ENCODE measurements around the gene ECSCR.
"Not testable (repeated sequence)": the region's sequence is repeated elsewhere in the genome, so short reads cannot be mapped to it uniquely, and the experiment has no call there.

ECSCR gene

GRCh38 chr5:139482890-139483208, 20.3 kb upstream of the ECSCR start:
- not testable (repeated sequence) for H3K9me3 ChIP-seq (ENCODE audit: low read length); H3K27me3 ChIP-seq (ENCODE audit: control insufficient read depth in 1 of 2, insufficient read depth in 2 of 2, low read length in 2 of 2); H3K9ac ChIP-seq (ENCODE audit: low read length); H3K27ac ChIP-seq (ENCODE audit: low read depth, low read length); H3K36me3 ChIP-seq (ENCODE audit: insufficient read depth, low read length); H3K4me3 ChIP-seq (ENCODE audit: low read depth in 1 of 2, low read length in 2 of 2)
- peaks cover 19% of the 10 kb centered on the region for H3K4me1 ChIP-seq (ENCODE audit: insufficient read depth, low read length)

GRCh38 chr5:139482050-139482889, 19.7 kb upstream of the ECSCR start, which contains the start of gene STING1:
STING1 (minus strand) TSS chr5:139482758; CDS start chr5:139481704, 1,054 bp downstream.
- Histone ChIP-seq H3K27ac (ENCODE audit: low read depth, low read length) (peak within 1 kb of the TSS; percentile 88), H3K9me3 (ENCODE audit: low read length) (no peaks in the 10 kb centered on the region), H3K4me1 (ENCODE audit: insufficient read depth, low read length) (peaks cover 19% of the 10 kb centered on the region), H3K4me3 (ENCODE audit: low read depth in 1 of 2, low read length in 2 of 2) (peak within 1 kb of the TSS; percentile 20 to 67), H3K36me3 (ENCODE audit: insufficient read depth, low read length) (peaks cover 10% of the 10 kb centered on the region), H3K27me3 (ENCODE audit: control insufficient read depth in 1 of 2, insufficient read depth in 2 of 2, low read length in 2 of 2) (no peaks in the 10 kb centered on the region), H3K9ac (ENCODE audit: low read length) (peak within 1 kb of the TSS; percentile 44)

DNA sequence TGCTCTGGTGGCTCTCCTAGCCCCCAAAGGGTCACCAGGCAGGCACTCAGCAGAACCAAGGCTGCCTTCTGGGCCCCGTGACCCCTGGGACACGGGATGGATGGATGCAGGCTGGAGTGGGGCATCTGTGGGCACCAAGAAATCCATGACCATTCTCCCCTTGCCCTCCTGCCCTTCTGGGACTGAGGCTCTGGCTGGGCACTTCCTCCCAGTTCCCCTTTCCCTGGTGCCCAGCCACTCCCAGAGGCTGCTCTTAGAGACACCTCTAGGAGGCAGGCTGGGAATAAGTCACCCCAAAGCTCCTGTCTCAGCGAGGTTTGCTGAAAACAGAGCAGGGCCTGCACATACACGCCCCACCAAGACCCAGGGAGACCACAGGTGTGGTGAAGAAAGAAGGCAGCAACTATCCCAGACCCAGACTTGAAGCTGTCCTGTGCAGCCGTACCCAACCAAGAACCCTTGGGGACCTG, 19.1 kb upstream of the ECSCR start:
- peak overlapping the region; percentile 20 to 67 for H3K4me3 ChIP-seq (ENCODE audit: low read depth in 1 of 2, low read length in 2 of 2)
- no peaks in the 10 kb centered on the region for H3K27me3 ChIP-seq (ENCODE audit: control insufficient read depth in 1 of 2, insufficient read depth in 2 of 2, low read length in 2 of 2)
- H3K36me3 ChIP-seq (ENCODE audit: insufficient read depth, low read length), result peaks cover 10% of the 10 kb centered on the region
- H3K9me3 ChIP-seq (ENCODE audit: low read length), result no peaks in the 10 kb centered on the region
- peak overlapping the region; percentile 88 for H3K27ac ChIP-seq (ENCODE audit: low read depth, low read length)
- H3K4me1 ChIP-seq (ENCODE audit: insufficient read depth, low read length), result peaks cover 19% of the 10 kb centered on the region
- peak overlapping the region; percentile 44 for H3K9ac ChIP-seq (ENCODE audit: low read length)

DNA sequence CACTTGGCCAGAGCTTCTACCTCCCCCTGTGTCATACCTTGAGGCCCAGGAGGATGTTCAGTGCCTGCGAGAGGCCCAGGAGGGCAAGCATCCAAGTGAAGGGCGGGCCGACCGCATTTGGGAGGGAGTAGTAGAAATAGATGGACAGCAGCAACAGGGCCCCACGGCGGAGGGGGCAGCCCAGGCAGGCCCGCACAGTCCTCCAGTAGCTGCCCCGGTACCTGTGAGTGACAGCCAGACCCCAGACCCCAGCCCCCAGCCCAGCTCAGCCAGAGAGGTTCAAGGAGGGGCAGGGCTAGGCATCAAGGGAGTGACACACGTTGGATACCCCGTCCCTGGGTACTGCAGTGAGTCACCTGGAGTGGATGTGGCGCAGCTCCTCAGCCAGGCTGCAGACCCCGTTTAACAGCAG, 18.6 kb upstream of the ECSCR start:
- peak overlapping the region in 1 of 2 donors; percentile 67 for H3K4me3 ChIP-seq (ENCODE audit: low read depth in 1 of 2, low read length in 2 of 2)
- H3K27ac ChIP-seq (ENCODE audit: low read depth, low read length), result peak overlapping the region; percentile 88
- no peaks in the 10 kb centered on the region for H3K27me3 ChIP-seq (ENCODE audit: control insufficient read depth in 1 of 2, insufficient read depth in 2 of 2, low read length in 2 of 2)
- H3K36me3 ChIP-seq (ENCODE audit: insufficient read depth, low read length), result peaks cover 10% of the 10 kb centered on the region
- H3K4me1 ChIP-seq (ENCODE audit: insufficient read depth, low read length), result peaks cover 19% of the 10 kb centered on the region
- H3K9ac ChIP-seq (ENCODE audit: low read length), result peak overlapping the region; percentile 44
- H3K9me3 ChIP-seq (ENCODE audit: low read length), result no peaks in the 10 kb centered on the region

- H3K36me3 ChIP-seq (ENCODE audit: insufficient read depth, low read length); H3K27ac ChIP-seq (ENCODE audit: low read depth, low read length); H3K4me3 ChIP-seq (ENCODE audit: low read depth in 1 of 2, low read length in 2 of 2); H3K27me3 ChIP-seq (ENCODE audit: control insufficient read depth in 1 of 2, insufficient read depth in 2 of 2, low read length in 2 of 2); H3K9ac ChIP-seq (ENCODE audit: low read length); H3K9me3 ChIP-seq (ENCODE audit: low read length): not testable (repeated sequence)
- peaks cover 19% of the 10 kb centered on the region for H3K4me1 ChIP-seq (ENCODE audit: insufficient read depth, low read length)
These were observed 17.2 kb upstream of the ECSCR start for GRCh38 chr5:139479729-139480128.

DNA sequence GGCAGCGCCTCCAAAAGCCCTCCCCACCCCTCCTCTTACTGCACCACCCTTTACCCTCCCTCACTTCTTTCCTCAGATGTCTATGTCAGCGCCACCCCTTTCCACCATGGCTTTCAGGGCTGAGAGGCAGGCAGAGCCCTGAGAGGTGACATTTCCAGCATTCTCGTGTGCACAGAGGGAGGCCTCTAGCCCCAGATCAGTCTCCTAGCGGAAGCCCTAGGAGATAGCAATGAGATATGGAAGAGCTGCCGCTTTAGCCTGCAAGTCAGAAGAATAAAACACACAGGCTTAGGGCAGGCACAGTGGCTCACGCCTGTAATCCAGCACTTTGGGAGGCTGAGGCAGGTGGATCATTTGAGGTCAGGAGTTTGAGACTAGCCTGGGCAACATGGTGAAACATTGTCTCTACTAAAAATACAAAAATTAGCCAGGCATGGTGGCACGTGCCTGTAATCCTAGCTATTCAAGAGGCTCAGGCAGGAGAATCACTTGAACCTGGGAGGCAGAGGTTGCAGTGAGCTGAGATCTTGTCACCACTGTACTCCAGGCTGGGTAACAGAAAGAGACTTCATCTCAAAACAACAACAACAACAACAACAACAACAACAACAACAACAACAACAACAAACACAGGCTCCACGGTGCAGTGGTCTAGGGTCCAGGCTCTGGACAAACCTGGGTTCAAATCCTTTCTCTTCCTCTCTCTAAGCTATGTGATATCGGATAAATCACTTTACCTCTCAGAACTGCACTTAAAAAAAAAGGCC, 16.3 kb upstream of the ECSCR start:
- H3K4me1 ChIP-seq (ENCODE audit: insufficient read depth, low read length), result peaks cover 19% of the 10 kb centered on the region
- not testable (repeated sequence) for H3K9ac ChIP-seq (ENCODE audit: low read length); H3K36me3 ChIP-seq (ENCODE audit: insufficient read depth, low read length); H3K27ac ChIP-seq (ENCODE audit: low read depth, low read length); H3K27me3 ChIP-seq (ENCODE audit: control insufficient read depth in 1 of 2, insufficient read depth in 2 of 2, low read length in 2 of 2); H3K9me3 ChIP-seq (ENCODE audit: low read length); H3K4me3 ChIP-seq (ENCODE audit: low read depth in 1 of 2, low read length in 2 of 2)

DNA sequence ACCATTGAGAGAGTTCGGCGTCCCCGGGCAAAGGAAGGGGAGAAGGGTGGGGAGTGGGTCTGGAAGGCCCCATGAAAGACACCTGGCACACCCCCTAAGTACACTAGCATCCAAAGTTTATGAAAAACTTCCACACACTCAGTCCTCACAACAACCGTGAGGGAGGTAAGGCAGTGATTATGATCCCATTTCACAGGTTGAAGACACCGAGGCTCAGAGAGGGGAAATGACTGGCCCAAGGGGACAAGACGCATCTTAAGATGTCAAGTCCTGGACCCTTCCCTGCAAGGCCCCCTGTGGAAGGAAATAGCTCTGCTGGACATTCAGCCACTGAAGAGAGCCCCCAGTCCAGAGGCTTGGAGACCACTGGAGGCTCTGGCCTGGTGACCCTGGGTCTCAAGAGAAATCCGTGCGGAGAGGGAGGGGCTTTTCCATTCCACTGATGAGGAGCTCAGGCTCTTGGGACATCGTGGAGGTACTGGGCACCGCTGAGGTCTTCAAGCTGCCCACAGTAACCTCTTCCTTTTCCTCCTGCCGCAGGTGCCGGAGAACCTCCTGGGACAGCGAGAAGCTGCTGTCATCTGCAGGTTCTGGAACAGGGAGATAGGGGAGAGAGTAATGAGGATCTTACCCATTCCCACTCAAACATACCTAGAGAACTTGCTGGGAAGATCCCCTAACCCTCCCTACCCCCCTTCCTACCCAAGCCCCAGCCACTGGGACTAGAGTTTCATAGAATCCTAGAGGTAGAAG, 13.5 kb upstream of the ECSCR start:
- H3K27me3 ChIP-seq (ENCODE audit: control insufficient read depth in 1 of 2, insufficient read depth in 2 of 2, low read length in 2 of 2), result no peaks in the 10 kb centered on the region
- no peak overlapping the region for H3K27ac ChIP-seq (ENCODE audit: low read depth, low read length)
- H3K4me3 ChIP-seq (ENCODE audit: low read depth in 1 of 2, low read length in 2 of 2), result no peak overlapping the region
- H3K4me1 ChIP-seq (ENCODE audit: insufficient read depth, low read length), result peaks cover 4% of the 10 kb centered on the region
- no peak overlapping the region for H3K9ac ChIP-seq (ENCODE audit: low read length)
- peaks cover 10% of the 10 kb centered on the region for H3K36me3 ChIP-seq (ENCODE audit: insufficient read depth, low read length)
- no peaks in the 10 kb centered on the region for H3K9me3 ChIP-seq (ENCODE audit: low read length)

GRCh38 chr5:139474890-139475791, 12.6 kb upstream of the ECSCR start:
- H3K27ac ChIP-seq (ENCODE audit: low read depth, low read length), result no peak overlapping the region
- peaks cover 10% of the 10 kb centered on the region for H3K36me3 ChIP-seq (ENCODE audit: insufficient read depth, low read length)
- no peak overlapping the region for H3K9ac ChIP-seq (ENCODE audit: low read length)
- no peaks in the 10 kb centered on the region for H3K4me1 ChIP-seq (ENCODE audit: insufficient read depth, low read length)
- H3K9me3 ChIP-seq (ENCODE audit: low read length), result no peaks in the 10 kb centered on the region
- no peaks in the 10 kb centered on the region for H3K27me3 ChIP-seq (ENCODE audit: control insufficient read depth in 1 of 2, insufficient read depth in 2 of 2, low read length in 2 of 2)
- H3K4me3 ChIP-seq (ENCODE audit: low read depth in 1 of 2, low read length in 2 of 2), result no peak overlapping the region

DNA sequence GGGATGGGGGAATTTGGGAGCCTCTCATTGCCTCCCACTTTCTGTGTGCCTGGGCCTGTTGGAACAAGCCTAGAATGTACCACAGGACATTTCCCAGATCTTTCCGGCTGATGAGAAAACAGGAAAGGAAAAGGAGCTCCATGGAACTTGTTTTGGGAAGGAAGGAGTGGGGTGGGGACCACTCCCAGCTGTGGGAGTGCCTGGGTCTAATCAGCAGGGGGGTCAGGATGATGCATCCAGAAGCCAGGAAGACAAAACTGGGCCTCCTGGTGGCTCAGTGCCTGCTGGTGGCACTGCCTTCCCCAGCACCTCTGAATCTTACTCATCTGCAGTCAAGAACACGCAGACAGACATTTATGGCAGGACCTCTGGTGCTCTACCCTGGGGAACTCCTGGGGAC, 11.0 kb upstream of the ECSCR start:
- Histone ChIP-seq H3K4me3 (ENCODE audit: low read depth in 1 of 2, low read length in 2 of 2) (no peak overlapping the region), H3K9me3 (ENCODE audit: low read length) (no peaks in the 10 kb centered on the region), H3K4me1 (ENCODE audit: insufficient read depth, low read length) (no peaks in the 10 kb centered on the region), H3K27ac (ENCODE audit: low read depth, low read length) (no peak overlapping the region), H3K9ac (ENCODE audit: low read length) (no peak overlapping the region), H3K27me3 (ENCODE audit: control insufficient read depth in 1 of 2, insufficient read depth in 2 of 2, low read length in 2 of 2) (no peaks in the 10 kb centered on the region), H3K36me3 (ENCODE audit: insufficient read depth, low read length) (peaks cover 10% of the 10 kb centered on the region)

- H3K36me3 ChIP-seq (ENCODE audit: insufficient read depth, low read length), result peaks cover 7% of the 10 kb centered on the region
- H3K27ac ChIP-seq (ENCODE audit: low read depth, low read length), result no peak overlapping the region
- no peak overlapping the region for H3K9ac ChIP-seq (ENCODE audit: low read length)
- H3K9me3 ChIP-seq (ENCODE audit: low read length), result no peaks in the 10 kb centered on the region
- no peak overlapping the region for H3K4me3 ChIP-seq (ENCODE audit: low read depth in 1 of 2, low read length in 2 of 2)
- H3K4me1 ChIP-seq (ENCODE audit: insufficient read depth, low read length), result no peaks in the 10 kb centered on the region
- no peaks in the 10 kb centered on the region for H3K27me3 ChIP-seq (ENCODE audit: control insufficient read depth in 1 of 2, insufficient read depth in 2 of 2, low read length in 2 of 2)
These were observed 10.6 kb upstream of the ECSCR start for GRCh38 chr5:139473105-139473504.
